ENCODE data around the gene ARID3A.

The ARID3A gene

DNA sequence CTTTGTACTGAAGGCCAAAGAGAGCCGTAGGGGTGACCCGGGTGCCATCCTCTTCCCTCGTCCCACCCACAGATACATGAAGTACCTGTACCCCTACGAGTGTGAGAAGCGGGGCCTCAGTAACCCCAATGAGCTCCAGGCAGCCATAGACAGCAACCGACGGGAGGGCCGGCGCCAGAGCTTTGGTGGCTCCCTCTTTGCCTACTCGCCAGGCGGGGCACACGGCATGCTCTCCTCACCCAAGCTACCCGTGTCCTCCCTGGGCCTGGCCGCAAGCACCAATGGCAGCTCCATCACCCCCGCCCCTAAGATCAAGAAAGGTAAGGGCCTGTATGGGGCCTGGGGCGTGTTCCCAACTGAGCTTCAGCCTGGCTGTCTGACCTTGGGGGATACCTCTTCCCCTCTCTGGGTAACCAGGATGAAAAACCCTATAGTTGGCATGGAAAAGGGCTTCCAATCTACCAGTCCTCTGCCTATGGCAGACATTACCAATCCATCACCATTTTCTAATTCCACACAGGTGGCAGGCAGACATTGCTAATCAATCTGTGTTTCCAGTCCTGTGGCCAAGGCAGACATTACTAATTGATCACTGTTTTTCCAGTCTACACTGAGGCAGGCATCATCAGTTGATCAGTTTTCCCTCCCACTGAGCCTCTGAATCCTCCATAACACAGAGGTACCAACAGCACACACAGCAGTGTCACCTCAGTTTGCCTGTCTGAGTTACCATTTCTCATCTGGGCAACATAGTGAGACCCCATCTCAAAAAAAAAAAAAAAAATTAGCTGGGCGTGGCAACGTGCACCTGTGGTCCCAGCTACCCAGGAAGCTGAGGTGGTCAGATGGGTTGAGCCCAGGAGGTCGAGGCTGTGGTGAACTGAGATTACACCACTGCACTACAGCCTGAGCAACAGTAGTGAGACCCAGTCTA, 39.2 kb downstream of the ARID3A start:
- DNase-seq (ENCODE audit: insufficient read length, low spot score) (no peak), FAIRE-seq (no peak)
- no peak for TF ChIP-seq PAX5 (IDR thresholded peaks at IDR 0.05; ENCODE audit: insufficient read depth, low read length, severe bottlenecking)
- 0 out of 2 replicates have a peak, but pooled peaks have one; percentile 15 for TF ChIP-seq POLR2AphosphoS5 (IDR thresholded peaks at IDR 0.05; ENCODE audit: low read depth, low read length)

DNA sequence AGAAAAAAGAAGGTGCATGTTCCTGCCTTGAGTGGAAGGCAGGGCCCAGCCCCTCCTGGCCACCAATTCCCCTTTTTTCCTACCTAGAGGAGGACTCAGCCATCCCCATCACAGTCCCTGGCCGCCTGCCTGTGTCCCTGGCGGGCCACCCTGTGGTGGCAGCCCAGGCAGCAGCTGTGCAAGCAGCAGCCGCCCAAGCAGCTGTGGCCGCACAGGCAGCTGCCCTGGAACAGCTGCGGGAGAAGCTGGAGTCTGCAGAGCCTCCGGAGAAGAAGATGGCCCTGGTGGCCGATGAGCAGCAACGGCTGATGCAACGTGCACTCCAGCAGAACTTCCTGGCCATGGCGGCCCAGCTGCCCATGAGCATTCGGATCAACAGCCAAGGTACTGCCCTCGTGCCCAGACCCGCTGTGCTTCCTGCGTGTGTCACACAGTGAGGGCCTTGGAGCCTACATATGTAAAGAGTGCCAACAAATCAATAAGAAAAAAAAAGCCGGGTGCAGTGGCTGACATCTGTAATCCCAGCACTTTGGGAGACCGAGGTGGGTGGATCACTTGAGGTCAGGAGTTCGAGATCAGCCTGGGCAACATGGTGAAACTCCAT, 40.8 kb downstream of the ARID3A start:
- TF ChIP-seq POLR2AphosphoS5 (IDR thresholded peaks at IDR 0.05; ENCODE audit: low read depth, low read length) (no peak), PAX5 (IDR thresholded peaks at IDR 0.05; ENCODE audit: insufficient read depth, low read length, severe bottlenecking) (no peak), POLR2A (IDR thresholded peaks at IDR 0.05; ENCODE audit: low read depth, low read length) (no peak), POU2F2 (IDR thresholded peaks at IDR 0.05; ENCODE audit: low read depth, low read length) (no peak), SPI1 (IDR thresholded peaks at IDR 0.05; ENCODE audit: low read depth, low read length) (no peak), TAF1 (IDR thresholded peaks at IDR 0.05; ENCODE audit: low read depth, low read length) (no peak)
- DNase-seq (ENCODE audit: insufficient read length, low spot score): no peak
- no peak for FAIRE-seq

DNA sequence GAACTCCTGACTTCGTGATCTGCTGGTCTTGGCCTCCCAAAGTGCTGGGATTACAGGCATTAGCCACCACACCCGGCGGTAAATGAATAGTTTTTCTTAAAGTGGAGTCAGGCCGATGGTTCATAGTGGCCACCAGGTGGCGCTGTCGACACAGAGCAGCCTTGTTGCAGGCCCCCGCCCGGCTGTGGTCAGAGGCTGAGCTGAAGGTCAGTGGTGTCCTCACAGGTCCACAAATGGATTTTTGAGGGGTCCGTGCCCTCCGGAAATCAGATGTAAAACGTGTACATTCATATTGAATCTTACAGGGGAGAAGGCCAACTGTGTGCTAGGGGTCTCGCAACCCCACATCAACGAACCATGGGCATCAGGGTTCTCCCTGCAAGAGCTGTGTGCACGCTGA, 44.9 kb downstream of the ARID3A start:
- DNase-seq (ENCODE audit: insufficient read length, low spot score) (no peak), FAIRE-seq (peak; percentile 63)
- TF ChIP-seq POLR2AphosphoS5 (IDR thresholded peaks at IDR 0.05; ENCODE audit: low read depth, low read length) (no peak), POLR2A (IDR thresholded peaks at IDR 0.05; ENCODE audit: low read depth, low read length) (no peak), SPI1 (IDR thresholded peaks at IDR 0.05; ENCODE audit: low read depth, low read length) (no peak), PAX5 (IDR thresholded peaks at IDR 0.05; ENCODE audit: insufficient read depth, low read length, severe bottlenecking) (no peak)

DNA sequence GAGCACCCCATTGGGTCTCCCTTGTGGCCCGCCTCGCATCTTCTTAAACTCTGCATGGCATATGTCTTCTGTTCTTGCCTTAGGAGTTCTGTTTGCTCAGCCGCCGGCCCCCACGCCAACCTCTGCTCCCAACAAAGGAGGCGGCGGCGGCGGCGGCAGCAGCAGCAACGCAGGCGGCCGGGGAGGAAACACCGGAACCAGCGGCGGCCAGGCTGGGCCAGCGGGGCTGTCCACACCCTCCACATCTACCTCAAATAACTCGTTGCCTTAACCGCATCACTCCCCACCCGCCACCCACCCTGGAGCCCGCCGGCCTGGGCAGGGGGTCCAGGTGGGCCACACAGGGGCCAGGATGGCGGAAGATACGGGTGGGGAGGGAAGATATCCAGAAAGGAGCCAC, 46.0 kb downstream of the ARID3A start:
- DNase-seq (ENCODE audit: insufficient read length, low spot score): no peak
- TF ChIP-seq PAX5 (IDR thresholded peaks at IDR 0.05; ENCODE audit: insufficient read depth, low read length, severe bottlenecking) (no peak), POLR2AphosphoS5 (IDR thresholded peaks at IDR 0.05; ENCODE audit: low read depth, low read length) (no peak), POLR2A (IDR thresholded peaks at IDR 0.05; ENCODE audit: low read depth, low read length) (no peak), TAF1 (IDR thresholded peaks at IDR 0.05; ENCODE audit: low read depth, low read length) (no peak), SPI1 (IDR thresholded peaks at IDR 0.05; ENCODE audit: low read depth, low read length) (no peak), POU2F2 (IDR thresholded peaks at IDR 0.05; ENCODE audit: low read depth, low read length) (no peak)
- no peak for FAIRE-seq

DNA sequence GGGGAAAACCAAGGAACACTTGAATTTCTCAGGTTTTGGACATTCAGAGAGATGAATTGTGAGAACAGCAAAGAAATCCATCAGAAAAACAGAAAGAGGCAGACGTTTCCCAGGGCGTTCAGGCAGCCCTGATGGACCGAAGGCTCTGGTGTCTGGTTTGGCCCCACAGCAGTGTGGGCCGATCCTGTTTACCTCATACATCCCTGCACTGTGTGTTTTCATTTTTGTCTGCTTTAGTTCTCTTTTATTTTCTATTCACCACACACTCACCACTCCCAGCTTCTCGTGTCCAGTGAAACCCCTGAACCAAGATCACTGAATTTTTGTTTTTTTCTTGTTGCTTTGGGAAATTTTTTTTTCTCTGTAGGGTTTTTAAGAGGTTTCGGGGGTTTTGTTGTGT, 46.4 kb downstream of the ARID3A start:
- TF ChIP-seq TAF1 (IDR thresholded peaks at IDR 0.05; ENCODE audit: low read depth, low read length) (no peak), POU2F2 (IDR thresholded peaks at IDR 0.05; ENCODE audit: low read depth, low read length) (no peak), POLR2AphosphoS5 (IDR thresholded peaks at IDR 0.05; ENCODE audit: low read depth, low read length) (no peak), PAX5 (IDR thresholded peaks at IDR 0.05; ENCODE audit: insufficient read depth, low read length, severe bottlenecking) (no peak), POLR2A (IDR thresholded peaks at IDR 0.05; ENCODE audit: low read depth, low read length) (no peak), SPI1 (IDR thresholded peaks at IDR 0.05; ENCODE audit: low read depth, low read length) (no peak)
- DNase-seq (ENCODE audit: insufficient read length, low spot score) (no peak), FAIRE-seq (no peak)

DNA sequence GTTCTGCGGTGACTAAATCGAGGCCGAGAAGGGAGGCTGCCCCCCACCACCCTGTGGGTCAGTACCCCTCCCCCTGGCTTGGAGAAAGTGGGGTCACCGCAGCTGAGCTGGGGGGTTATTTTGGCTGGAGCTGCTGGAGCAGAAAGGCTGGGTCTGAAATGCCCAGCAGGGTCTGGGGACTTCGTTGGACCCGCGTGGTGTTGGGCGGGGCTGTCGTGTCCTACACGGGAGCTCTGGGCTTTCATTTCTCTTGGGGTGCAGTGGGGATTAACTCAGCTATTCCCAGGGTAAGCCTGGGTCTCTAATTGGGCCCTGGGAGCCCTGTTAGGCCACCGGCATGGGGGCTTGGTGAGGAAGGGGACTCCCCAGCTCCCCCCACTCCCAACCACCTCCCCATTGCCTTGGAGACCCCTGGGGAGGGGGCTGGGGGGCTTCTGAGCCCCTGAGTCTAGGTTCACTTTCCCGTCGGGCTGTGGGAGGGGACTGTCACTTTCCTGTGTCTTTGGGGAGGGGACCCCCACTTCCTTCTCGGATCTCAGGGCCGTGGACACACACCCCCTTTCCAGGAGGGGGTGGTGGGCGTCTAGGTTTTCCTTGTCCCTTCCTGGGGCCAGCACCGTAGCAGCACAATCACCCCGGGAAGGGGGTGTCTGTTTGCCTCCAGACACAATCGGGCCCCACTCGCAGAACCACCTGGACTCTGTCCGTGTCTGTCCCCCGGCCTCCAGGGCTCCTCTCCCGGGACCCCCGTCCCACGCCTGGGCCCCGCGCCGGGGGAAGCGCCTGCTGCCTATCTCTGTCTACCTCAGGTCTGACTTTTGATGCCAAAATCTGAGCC, 48.1 kb downstream of the ARID3A start:
- DNase-seq (ENCODE audit: insufficient read length, low spot score) (no peak), FAIRE-seq (no peak)
- TF ChIP-seq SPI1 (IDR thresholded peaks at IDR 0.05; ENCODE audit: low read depth, low read length) (no peak), POLR2AphosphoS5 (IDR thresholded peaks at IDR 0.05; ENCODE audit: low read depth, low read length) (no peak), POLR2A (IDR thresholded peaks at IDR 0.05; ENCODE audit: low read depth, low read length) (no peak), PAX5 (IDR thresholded peaks at IDR 0.05; ENCODE audit: insufficient read depth, low read length, severe bottlenecking) (no peak), POU2F2 (IDR thresholded peaks at IDR 0.05; ENCODE audit: low read depth, low read length) (no peak), TAF1 (IDR thresholded peaks at IDR 0.05; ENCODE audit: low read depth, low read length) (no peak)

DNA sequence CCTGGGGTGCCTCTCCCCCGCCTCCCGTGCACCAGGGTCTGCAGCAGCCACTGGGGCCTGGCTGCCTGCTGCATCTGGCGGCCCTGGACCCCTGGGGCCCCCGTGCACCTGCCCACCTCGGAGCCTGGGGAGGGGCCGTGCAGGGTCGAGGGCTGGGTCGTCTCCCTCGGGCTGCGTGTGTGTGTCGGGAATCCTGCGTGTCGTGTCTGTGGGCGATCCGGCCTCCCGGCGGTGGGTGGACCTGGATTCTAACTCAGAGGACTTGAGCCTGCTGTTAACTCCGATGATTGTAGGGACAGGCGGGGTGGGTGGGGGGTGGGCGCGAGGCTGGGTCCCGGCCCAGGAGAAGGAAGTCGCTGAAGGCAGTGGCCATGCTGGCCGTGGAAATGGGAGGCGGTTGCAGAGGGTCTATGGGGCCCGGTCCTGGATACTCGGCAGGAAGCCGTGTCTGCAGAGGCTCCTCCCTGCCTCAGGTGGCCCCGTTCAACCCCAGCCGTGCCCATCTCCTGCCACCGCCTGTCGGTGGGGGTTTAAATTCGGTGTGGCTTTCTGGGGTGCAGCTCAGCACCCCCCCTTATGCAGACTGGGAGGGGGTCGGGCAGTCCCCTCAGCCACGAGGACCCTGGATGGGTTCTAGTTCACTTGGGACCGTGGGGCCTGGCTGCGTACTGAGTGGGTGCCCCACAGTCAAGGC, 48.9 kb downstream of the ARID3A start:
- no peak for FAIRE-seq
- TF ChIP-seq SPI1 (IDR thresholded peaks at IDR 0.05; ENCODE audit: low read depth, low read length) (no peak), POLR2AphosphoS5 (IDR thresholded peaks at IDR 0.05; ENCODE audit: low read depth, low read length) (no peak), TAF1 (IDR thresholded peaks at IDR 0.05; ENCODE audit: low read depth, low read length) (no peak), POLR2A (IDR thresholded peaks at IDR 0.05; ENCODE audit: low read depth, low read length) (no peak), PAX5 (IDR thresholded peaks at IDR 0.05; ENCODE audit: insufficient read depth, low read length, severe bottlenecking) (no peak), POU2F2 (IDR thresholded peaks at IDR 0.05; ENCODE audit: low read depth, low read length) (no peak)
- DNase-seq (ENCODE audit: insufficient read length, low spot score): no peak

DNA sequence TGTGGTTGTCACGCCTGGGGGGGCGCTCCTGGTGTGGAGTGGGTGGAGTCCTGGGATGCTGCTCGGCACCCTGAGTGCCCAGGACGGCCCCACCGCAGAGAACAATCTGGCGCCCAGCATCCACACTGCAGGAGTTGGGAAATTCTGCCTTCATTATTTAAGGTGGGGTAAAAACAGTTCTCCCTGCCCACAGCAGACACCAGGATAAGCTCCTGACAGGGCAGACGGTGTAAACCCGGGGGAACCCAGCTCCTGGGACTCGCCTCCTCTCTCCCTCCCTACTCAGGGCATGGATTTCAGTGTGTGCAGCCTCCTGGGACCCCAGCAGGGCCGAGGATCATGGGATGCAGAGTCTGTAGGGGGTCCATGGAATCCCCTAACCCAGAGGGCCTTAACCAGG, 50.6 kb downstream of the ARID3A start:
- FAIRE-seq (no peak), DNase-seq (ENCODE audit: insufficient read length, low spot score) (no peak)
- TF ChIP-seq POU2F2 (IDR thresholded peaks at IDR 0.05; ENCODE audit: low read depth, low read length) (no peak), PAX5 (IDR thresholded peaks at IDR 0.05; ENCODE audit: insufficient read depth, low read length, severe bottlenecking) (no peak), SPI1 (IDR thresholded peaks at IDR 0.05; ENCODE audit: low read depth, low read length) (no peak), TAF1 (IDR thresholded peaks at IDR 0.05; ENCODE audit: low read depth, low read length) (no peak), POLR2A (IDR thresholded peaks at IDR 0.05; ENCODE audit: low read depth, low read length) (no peak), POLR2AphosphoS5 (IDR thresholded peaks at IDR 0.05; ENCODE audit: low read depth, low read length) (peak; percentile 32; the same call in 1 of the 2 replicates)
